ENCODE measurements around the gene RCC1.

- TF ChIP-seq CTCF (IDR thresholded peaks at IDR 0.05): no peak
- no peak for TF ChIP-seq EZH2 (IDR thresholded peaks at IDR 0.05)
- TF ChIP-seq EZH2phosphoT487 (IDR thresholded peaks at IDR 0.05): no peak
Observed at GRCh38 chr1:28538286-28538685, 32.4 kb downstream of the RCC1 start.
